Measurements from ENCODE around the gene PARD3. TPM values are rescaled to one million over a fixed set of nuclear protein-coding genes. Genes with fewer than 3 reads are reported as not detected.

Gene PARD3
- total RNA-seq, 1 donor from 2014 or later: 37.2 TPM

- H3K4me1 Mint-ChIP-seq (ENCODE audit: unreplicated experiment): peaks cover 66% of the 10 kb centered on the region
- no peaks in the 10 kb centered on the region for H3K27me3 Mint-ChIP-seq (ENCODE audit: unreplicated experiment)
- H3K9me3 Mint-ChIP-seq (ENCODE audit: unreplicated experiment): no peaks in the 10 kb centered on the region
- no peak for DNase-seq (ENCODE audit: extremely low spot score, unreplicated experiment)
- H3K4me3 Mint-ChIP-seq (ENCODE audit: unreplicated experiment): no peak overlapping the region
- TF ChIP-seq CTCF (IDR thresholded peaks at IDR 0.05): no peak
- H3K27ac Mint-ChIP-seq (ENCODE audit: unreplicated experiment): no peak overlapping the region
- no peaks in the 10 kb centered on the region for H3K36me3 Mint-ChIP-seq (ENCODE audit: unreplicated experiment)
Measured at GRCh38 chr10:34762603-34763299, 52.3 kb downstream of the PARD3 start.

DNA sequence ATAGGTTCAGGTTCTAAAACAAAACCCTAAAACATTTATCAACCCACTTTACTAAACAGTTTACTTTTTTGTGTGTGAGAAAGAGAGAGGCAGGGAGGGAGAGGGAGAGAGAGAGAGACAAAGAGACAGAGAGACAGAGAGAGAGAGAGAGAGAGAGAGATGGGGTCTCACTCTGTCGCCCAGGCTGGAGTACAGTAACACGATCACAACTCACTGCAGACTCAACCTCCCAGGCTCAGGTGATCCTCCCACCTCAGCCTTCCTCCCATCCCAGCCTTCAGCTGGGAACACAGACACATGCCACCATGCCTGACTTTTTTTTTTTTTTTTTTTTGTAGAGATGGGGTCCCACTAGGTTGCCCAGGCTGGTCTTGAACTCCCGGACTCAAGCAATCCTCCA, 52.9 kb downstream of the PARD3 start:
- H3K4me1 Mint-ChIP-seq (ENCODE audit: unreplicated experiment): peaks cover 71% of the 10 kb centered on the region
- no peak for TF ChIP-seq CTCF (IDR thresholded peaks at IDR 0.05)
- H3K27ac Mint-ChIP-seq (ENCODE audit: unreplicated experiment): no peak overlapping the region
- no peaks in the 10 kb centered on the region for H3K9me3 Mint-ChIP-seq (ENCODE audit: unreplicated experiment)
- H3K4me3 Mint-ChIP-seq (ENCODE audit: unreplicated experiment): no peak overlapping the region
- DNase-seq (ENCODE audit: extremely low spot score, unreplicated experiment): no peak
- no peaks in the 10 kb centered on the region for H3K36me3 Mint-ChIP-seq (ENCODE audit: unreplicated experiment)
- H3K27me3 Mint-ChIP-seq (ENCODE audit: unreplicated experiment): no peaks in the 10 kb centered on the region

DNA sequence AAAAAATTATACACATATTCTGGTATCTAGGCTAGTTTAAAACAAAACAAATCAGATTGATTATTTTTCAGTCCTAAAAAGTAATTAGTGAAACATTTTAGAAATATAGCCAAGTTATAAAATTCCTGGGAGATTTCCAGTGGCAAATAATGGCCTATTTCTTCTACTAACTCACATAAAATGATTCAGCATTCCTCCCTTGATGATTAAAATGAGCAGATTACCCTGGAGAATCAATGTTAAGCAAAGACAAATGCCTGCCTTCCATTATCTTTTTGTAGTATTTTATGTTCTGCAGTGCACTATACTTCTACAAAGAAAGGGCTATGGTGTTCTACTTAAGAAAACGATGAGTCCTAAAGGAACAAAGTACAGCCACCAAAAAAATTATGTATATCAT, 53.6 kb downstream of the PARD3 start:
- H3K4me3 Mint-ChIP-seq (ENCODE audit: unreplicated experiment): no peak overlapping the region
- H3K4me1 Mint-ChIP-seq (ENCODE audit: unreplicated experiment): peaks cover 66% of the 10 kb centered on the region
- H3K27ac Mint-ChIP-seq (ENCODE audit: unreplicated experiment): no peak overlapping the region
- H3K36me3 Mint-ChIP-seq (ENCODE audit: unreplicated experiment): no peaks in the 10 kb centered on the region
- no peak for TF ChIP-seq CTCF (IDR thresholded peaks at IDR 0.05)
- no peaks in the 10 kb centered on the region for H3K9me3 Mint-ChIP-seq (ENCODE audit: unreplicated experiment)
- no peaks in the 10 kb centered on the region for H3K27me3 Mint-ChIP-seq (ENCODE audit: unreplicated experiment)
- DNase-seq (ENCODE audit: extremely low spot score, unreplicated experiment): no peak

GRCh38 chr10:34760606-34761005, 54.5 kb downstream of the PARD3 start:
- no peak for DNase-seq (ENCODE audit: extremely low spot score, unreplicated experiment)
- H3K36me3 Mint-ChIP-seq (ENCODE audit: unreplicated experiment): no peaks in the 10 kb centered on the region
- peaks cover 57% of the 10 kb centered on the region for H3K4me1 Mint-ChIP-seq (ENCODE audit: unreplicated experiment)
- no peak overlapping the region for H3K4me3 Mint-ChIP-seq (ENCODE audit: unreplicated experiment)
- no peaks in the 10 kb centered on the region for H3K9me3 Mint-ChIP-seq (ENCODE audit: unreplicated experiment)
- H3K27me3 Mint-ChIP-seq (ENCODE audit: unreplicated experiment): no peaks in the 10 kb centered on the region
- TF ChIP-seq CTCF (IDR thresholded peaks at IDR 0.05): no peak
- H3K27ac Mint-ChIP-seq (ENCODE audit: unreplicated experiment): peak overlapping the region; percentile 23

GRCh38 chr10:34759837-34760215, 55.3 kb downstream of the PARD3 start:
- peak overlapping the region; percentile 78 for H3K27ac Mint-ChIP-seq (ENCODE audit: unreplicated experiment)

More at GRCh38 chr10:34759837-34760215, 55.3 kb downstream of the PARD3 start:
- peaks cover 53% of the 10 kb centered on the region for H3K4me1 Mint-ChIP-seq (ENCODE audit: unreplicated experiment)
- no peaks in the 10 kb centered on the region for H3K9me3 Mint-ChIP-seq (ENCODE audit: unreplicated experiment)
- no peaks in the 10 kb centered on the region for H3K36me3 Mint-ChIP-seq (ENCODE audit: unreplicated experiment)
- TF ChIP-seq CTCF (IDR thresholded peaks at IDR 0.05): no peak
- H3K27me3 Mint-ChIP-seq (ENCODE audit: unreplicated experiment): no peaks in the 10 kb centered on the region
- DNase-seq (ENCODE audit: extremely low spot score, unreplicated experiment): no peak
- H3K4me3 Mint-ChIP-seq (ENCODE audit: unreplicated experiment): no peak overlapping the region
